HepG2 (cell line): ENCODE measurements around the gene FANCD2. TPM values are rescaled to one million over a fixed set of nuclear protein-coding genes. Genes with fewer than 3 reads are reported as not detected.

Experiments used
- CCDC6 ChIP-seq: sonication (generic); formaldehyde crosslinking; IDR thresholded peaks from 2 replicates; pipeline ENCODE4 v1.8.1; 2022; ENCODE audit warnings: mild to moderate bottlenecking, missing genetic modification reagents, moderate library complexity
- E2F1 ChIP-seq: sonication (generic); formaldehyde crosslinking; IDR thresholded peaks from 2 replicates; pipeline ENCODE4 v1.5.0; 2020; ENCODE audit warnings: missing genetic modification reagents
- ERF ChIP-seq: IDR thresholded peaks from 2 replicates; pipeline ENCODE4 v1.6.1; 2018; ENCODE audit warnings: missing biosample characterization, missing genetic modification reagents
- HMG20A ChIP-seq: IDR thresholded peaks from 2 replicates; pipeline ENCODE4 v1.6.1; 2016; ENCODE audit warnings: borderline replicate concordance
- KAT8 ChIP-seq: IDR thresholded peaks from 2 replicates; pipeline ENCODE4 v1.6.1; 2016; ENCODE audit warnings: missing genetic modification reagents, missing compliant biosample characterization
- KLF11 ChIP-seq: IDR thresholded peaks from 2 replicates; pipeline ENCODE4 v1.6.1; 2016; ENCODE audit warnings: missing compliant biosample characterization
- MAF1 ChIP-seq: sonication (generic); formaldehyde crosslinking; IDR thresholded peaks from 2 replicates; pipeline ENCODE4 v1.5.0; 2020; ENCODE audit warnings: missing genetic modification reagents, borderline replicate concordance
- NFKB2 ChIP-seq: sonication (generic); formaldehyde crosslinking; IDR thresholded peaks from 2 replicates; pipeline ENCODE4 v1.4.0; 2020; ENCODE audit warnings: missing genetic modification reagents, borderline replicate concordance
- NR3C1 ChIP-seq: sonication (generic); formaldehyde crosslinking; IDR thresholded peaks from 2 replicates; pipeline ENCODE4 v1.4.0; 2020; ENCODE audit warnings: missing genetic modification reagents
- PREB ChIP-seq: sonication (generic); formaldehyde crosslinking; IDR thresholded peaks from 2 replicates; pipeline ENCODE4 v1.4.0; 2020; ENCODE audit warnings: missing genetic modification reagents
- RBAK ChIP-seq: sonication (generic); formaldehyde crosslinking; IDR thresholded peaks from 2 replicates; pipeline ENCODE4 v1.5.1; 2020; ENCODE audit warnings: mild to moderate bottlenecking, missing genetic modification reagents
- RBM39 ChIP-seq: fragments of 200-400 bp; formaldehyde crosslinking; IDR thresholded peaks from one replicate; pipeline ENCODE4 v1.6.1; 2018; ENCODE audit warnings: antibody characterized with exemption, mild to moderate bottlenecking, low read depth, low read length; ENCODE audit not compliant: poor library complexity, severe bottlenecking
- STAT5B ChIP-seq: sonication (generic); formaldehyde crosslinking; IDR thresholded peaks from 2 replicates; pipeline ENCODE4 v1.4.0; 2020; ENCODE audit warnings: missing genetic modification reagents
- TAF1 ChIP-seq: sonication (generic); formaldehyde crosslinking; IDR thresholded peaks from 2 replicates; pipeline ENCODE4 v1.4.0; 2020; ENCODE audit warnings: missing genetic modification reagents
- ZBTB40 ChIP-seq, 2 experiments: fragments of 450-650 bp in 1 of 2; sonication (generic) in 1 of 2; formaldehyde crosslinking in 1 of 2; IDR thresholded peaks; 2 replicates each; pipeline versions ENCODE4 v1.6.1 to v1.8.0; 2016 to 2022; ENCODE audit warnings: antibody characterized with exemption in 1 of 2, mild to moderate bottlenecking in 1 of 2, missing genetic modification reagents in 1 of 2
- ZNF296 ChIP-seq: sonication (generic); formaldehyde crosslinking; conservative IDR thresholded peaks from 2 replicates; pipeline ENCODE4 v1.5.0; 2020; ENCODE audit warnings: mild to moderate bottlenecking, missing genetic modification reagents
- ZNF737 ChIP-seq: sonication (generic); formaldehyde crosslinking; IDR thresholded peaks from 2 replicates; pipeline ENCODE4 v1.5.0; 2020; ENCODE audit warnings: missing genetic modification reagents, mild to moderate bottlenecking, borderline replicate concordance
- polyA plus RNA-seq, 8 experiments: library from polyadenylated mRNA; depleted of rRNA in 3 of 8; stranded (reverse) in 7 of 8; unstranded in 1 of 8; fragments of >200 nt; fragmentation: Illumina TruSeq in 4 of 8; extraction: Trizol in 4 of 8; gene quantifications; 2 replicates each; pipeline versions ENCODE4 v1.2.1 to v1.2.3, GENCODE V29; 2011 to 2016; ENCODE audit warnings: low read depth in 4 of 8, missing spikeins in 1 of 8, mixed read lengths in 1 of 8; ENCODE audit not compliant: insufficient read depth in 1 of 8
- total RNA-seq, 5 experiments: library from RNA; depleted of rRNA; stranded (reverse); fragments of >200 nt; fragmentation: Illumina TruSeq; extraction: Trizol; gene quantifications; 2 replicates each; pipeline ENCODE4 v1.2.3, GENCODE V29; 2016; ENCODE audit warnings: low read depth in 1 of 5
- TF ChIP-seq, protein P1 (sequence below): sonication (generic); formaldehyde crosslinking; IDR thresholded peaks from 2 replicates; pipeline ENCODE4 v1.4.0; 2020; ENCODE audit warnings: mild to moderate bottlenecking, missing genetic modification reagents

FANCD2 gene
- total and polyA plus RNA-seq, 2 of the 13 experiments (the other 11 are each of a cell fraction or from before 2014, with no cell fraction given): 10.1 to 42.0 TPM

GRCh38 chr3:10026084-10026890, at the start of gene FANCD2 (continued):
- no peak for TF ChIP-seq ZBTB40 (IDR thresholded peaks at IDR 0.05)
- peak; percentile 92 for TF ChIP-seq ZBTB40 (CRISPR knock-in tag; IDR thresholded peaks at IDR 0.05)
- peak; percentile 82; the same call in 1 of the 2 replicates for TF ChIP-seq NFKB2
- TF ChIP-seq RBM39: no peak
- TF ChIP-seq ZNF737 (CRISPR knock-in tag): no peak
- peak; percentile 83; the same call in 1 of the 2 replicates for TF ChIP-seq TAF1
- no peak for TF ChIP-seq ZNF296 (CRISPR knock-in tag)
- TF ChIP-seq ERF (CRISPR knock-in tag): peak; percentile 94
- peak; percentile 99 for TF ChIP-seq E2F1 (CRISPR knock-in tag)
- TF ChIP-seq STAT5B (CRISPR knock-in tag): no peak
- 0 out of 2 replicates have a peak, but pooled peaks have one; percentile 14 for TF ChIP-seq HMG20A
- no peak; the same call in 1 of the 2 replicates for TF ChIP-seq RBAK (CRISPR knock-in tag)
- no peak for TF ChIP-seq PREB (CRISPR knock-in tag)
- peak; percentile 100 for TF ChIP-seq KAT8
- no peak; the same call in 1 of the 2 replicates for TF ChIP-seq KLF11 (CRISPR knock-in tag)
- TF ChIP-seq, protein P1, sequence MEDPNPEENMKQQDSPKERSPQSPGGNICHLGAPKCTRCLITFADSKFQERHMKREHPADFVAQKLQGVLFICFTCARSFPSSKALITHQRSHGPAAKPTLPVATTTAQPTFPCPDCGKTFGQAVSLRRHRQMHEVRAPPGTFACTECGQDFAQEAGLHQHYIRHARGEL: no peak
- no peak for TF ChIP-seq MAF1 (CRISPR knock-in tag)
- TF ChIP-seq CCDC6 (CRISPR knock-in tag): peak; percentile 75
- no peak for TF ChIP-seq NR3C1 (CRISPR knock-in tag)
